B cell (primary cell): ENCODE measurements around the gene GRM6.

Experiments
- CTCF ChIP-seq: fragments of 200-600 bp; IDR thresholded peaks from one replicate; pipeline ENCODE4 v1.8.0; 2022; ENCODE audit warnings: antibody characterized with exemption, mild to moderate bottlenecking
- EZH2 ChIP-seq: IDR thresholded peaks from 2 replicates; pipeline ENCODE4 v1.6.1; 2012; ENCODE audit warnings: borderline replicate concordance, low read depth, mild to moderate bottlenecking, moderate library complexity, low read length; ENCODE audit not compliant: insufficient read depth, poor library complexity, severe bottlenecking

- TF ChIP-seq CTCF: no peak
- TF ChIP-seq EZH2: no peak
Measured at GRCh38 chr5:178998441-178998840, 3.3 kb upstream of the GRM6 start.
